Measurements from ENCODE around the gene OSBPL6.

- TF ChIP-seq CTCF (IDR thresholded peaks at IDR 0.05) (no peak), POLR2A (IDR thresholded peaks at IDR 0.05) (no peak)
Observed at GRCh38 chr2:178401994-178402437, 207.7 kb downstream of the OSBPL6 start.

Measured in lower leg skin (tissue), 3 donors.